K562 (cell line): Measurements from ENCODE around the gene PPP1R37. TPM values are rescaled to one million over a fixed set of nuclear protein-coding genes. Genes with fewer than 3 reads are reported as not detected.

Experiments
- ATF3 ChIP-seq, 2 experiments: fragments of 450-650 bp in 1 of 2; sonication (generic) in 1 of 2; formaldehyde crosslinking in 1 of 2; IDR thresholded peaks in 1 of 2; conservative IDR thresholded peaks in 1 of 2; 2 replicates each; pipeline versions ENCODE4 v1.6.1 to v1.8.1; 2016 to 2023; ENCODE audit warnings: mild to moderate bottlenecking in 2 of 2, moderate library complexity in 2 of 2, inconsistent platforms in 1 of 2, missing genetic modification reagents in 1 of 2
- C11orf30 ChIP-seq: fragments of 450-650 bp; IDR thresholded peaks from 2 replicates; pipeline ENCODE4 v1.6.1; 2016; ENCODE audit warnings: low read depth, mild to moderate bottlenecking
- CTCF ChIP-seq, 3 experiments: IDR thresholded peaks in 2 of 3; conservative IDR thresholded peaks in 1 of 3; 2 replicates each; pipeline ENCODE4 v1.5.1; 2011 to 2012; ENCODE audit warnings: low read length in 3 of 3, mild to moderate bottlenecking in 3 of 3, control low read depth in 2 of 3, improper control_type of control experiment in 1 of 3, inconsistent platforms in 1 of 3, low read depth in 1 of 3, mixed read lengths in 1 of 3, moderate library complexity in 1 of 3; ENCODE audit not compliant: insufficient read depth in 2 of 3
- ETV1 ChIP-seq: fragments of 450-650 bp; conservative IDR thresholded peaks from 2 replicates; pipeline ENCODE4 v1.6.1; 2016; ENCODE audit warnings: missing genetic modification characterization, control low read depth, low read depth, missing compliant biosample characterization
- LARP7 ChIP-seq: fragments of 450-650 bp; IDR thresholded peaks from 2 replicates; pipeline ENCODE4 v1.6.1; 2016
- NR4A1 ChIP-seq, 2 experiments: fragments of 250-450 bp in 1 of 2; fragments of 450-650 bp in 1 of 2; sonication (Bioruptor Pico) in 1 of 2; IDR thresholded peaks; 2 replicates each; pipeline versions ENCODE4 v1.4.0 to v1.6.1; 2016 to 2020; ENCODE audit warnings: mild to moderate bottlenecking in 2 of 2, missing compliant biosample characterization in 1 of 2, missing genetic modification characterization in 1 of 2, moderate library complexity in 1 of 2
- PHF8 ChIP-seq: fragments of 200-600 bp; sonication (generic); IDR thresholded peaks from 2 replicates; pipeline ENCODE4 v1.6.1; 2012; ENCODE audit warnings: mixed run types, mild to moderate bottlenecking, inconsistent platforms, low read length, moderate library complexity, borderline replicate concordance
- RFX5 ChIP-seq: IDR thresholded peaks from 2 replicates; pipeline ENCODE4 v1.6.1; 2011; ENCODE audit warnings: low read depth, mild to moderate bottlenecking, improper control_type of control experiment, low read length
- SMAD3 ChIP-seq: fragments of 450-650 bp; formaldehyde crosslinking; conservative IDR thresholded peaks from 2 replicates; pipeline ENCODE4 v1.4.0; 2020; ENCODE audit warnings: mild to moderate bottlenecking
- ZBTB17 ChIP-seq: fragments of 450-650 bp; formaldehyde crosslinking; IDR thresholded peaks from 2 replicates; pipeline ENCODE4 v1.4.0; 2020; ENCODE audit warnings: mild to moderate bottlenecking
- ZFP91 ChIP-seq: sonication (generic); formaldehyde crosslinking; IDR thresholded peaks from 2 replicates; pipeline ENCODE4 v1.8.0; 2022; ENCODE audit warnings: mild to moderate bottlenecking, missing genetic modification reagents
- ZNF609 ChIP-seq: sonication (generic); formaldehyde crosslinking; IDR thresholded peaks from 2 replicates; pipeline ENCODE4 v1.8.1; 2023; ENCODE audit warnings: missing genetic modification reagents, mild to moderate bottlenecking, borderline replicate concordance
- ZNF75A ChIP-seq: fragments of 450-650 bp; formaldehyde crosslinking; IDR thresholded peaks from 2 replicates; pipeline ENCODE4 v1.4.0; 2020; ENCODE audit warnings: mild to moderate bottlenecking
- polyA plus RNA-seq, 8 experiments: library from polyadenylated mRNA; depleted of rRNA in 4 of 8; stranded (reverse) in 5 of 8; unstranded in 3 of 8; fragments of >200 nt; fragmentation: Nextera tagmentation in 2 of 8; fragmentation: Illumina TruSeq in 1 of 8; extraction: Ambion mirVana in 2 of 8; extraction: Trizol in 1 of 8; gene quantifications; 2 replicates each; pipeline versions ENCODE4 v1.2.1 to v1.2.3, GENCODE V29; 2011 to 2014; ENCODE audit warnings: inconsistent platforms in 1 of 8, missing spikeins in 1 of 8
- total RNA-seq, 7 experiments: library from RNA; depleted of rRNA in 6 of 7; stranded (reverse); fragments of >200 nt in 6 of 7; fragmentation: Illumina TruSeq in 2 of 7; extraction: Trizol in 2 of 7; gene quantifications; 2 replicates each; pipeline versions ENCODE4 v1.2.1 to v1.2.3, GENCODE V29; 2011 to 2021; ENCODE audit warnings: low replicate concordance in 1 of 7

Gene PPP1R37
- total and polyA plus RNA-seq, 9 of the 15 experiments (the other 6 are each of a cell fraction or from before 2014, with no cell fraction given) = 0.04 to 20.3 (median 7.3) TPM

GRCh38 chr19:45079063-45079910, 13.7 kb upstream of the PPP1R37 start, which contains the start of gene GEMIN7 (continued):
- TF ChIP-seq ZNF75A (CRISPR knock-in tag) (no peak), LARP7 (no peak), NR4A1 (CRISPR knock-in tag; IDR thresholded peaks at IDR 0.05) (no peak), NR4A1 (tag; IDR thresholded peaks at IDR 0.05) (peak; percentile 70; the same call in 1 of the 2 replicates), CTCF (IDR thresholded peaks at IDR 0.05 in 2 of 3, conservative IDR thresholded peaks at IDR 0.05 in 1 of 3; ENCODE audit: insufficient read depth in 2 of 3, low read depth in 1 of 3, low read length in 3 of 3) (peak; percentile 11 to 56 (median 40); a peak in 4 of 6 replicates), ATF3 (IDR thresholded peaks at IDR 0.05) (no peak), ATF3 (CRISPR knock-in tag; conservative IDR thresholded peaks at IDR 0.05) (peak; percentile 81), ZBTB17 (CRISPR knock-in tag) (peak; percentile 29; the same call in 1 of the 2 replicates), C11orf30 (peak; percentile 94), ETV1 (tag) (no peak), SMAD3 (no peak), ZFP91 (CRISPR knock-in tag) (no peak), RFX5 (no peak), PHF8 (peak; percentile 95), ZNF609 (no peak; the same call in 1 of the 2 replicates)
